HepG2 (cell line): ENCODE measurements around the gene S100A13. TPM values are rescaled to one million over a fixed set of nuclear protein-coding genes. Genes with fewer than 3 reads are reported as not detected.

Experiments
- AHDC1 ChIP-seq: sonication (generic); formaldehyde crosslinking; IDR thresholded peaks from 2 replicates; pipeline ENCODE4 v1.5.1; 2020; ENCODE audit warnings: mild to moderate bottlenecking, missing genetic modification reagents, borderline replicate concordance
- ARHGAP35 ChIP-seq: sonication (generic); formaldehyde crosslinking; IDR thresholded peaks from 2 replicates; pipeline ENCODE4 v1.9.0; 2022; ENCODE audit warnings: mild to moderate bottlenecking, inconsistent platforms, moderate library complexity, missing genetic modification reagents, borderline replicate concordance
- CEBPB ChIP-seq: IDR thresholded peaks from 2 replicates; pipeline ENCODE4 v1.6.1; 2011; ENCODE audit warnings: low read depth, low read length, improper control_type of control experiment, borderline replicate concordance
- HDAC1 ChIP-seq: sonication (generic); formaldehyde crosslinking; IDR thresholded peaks from 2 replicates; pipeline ENCODE4 v1.5.1; 2020; ENCODE audit warnings: mild to moderate bottlenecking, missing genetic modification reagents
- NR2F6 ChIP-seq, 2 experiments: IDR thresholded peaks; 2 replicates each; pipeline ENCODE4 v1.6.1; 2016; ENCODE audit warnings: antibody characterized with exemption in 1 of 2, mild to moderate bottlenecking in 1 of 2
- PCBP1 ChIP-seq: fragments of 200-400 bp; formaldehyde crosslinking; IDR thresholded peaks from 2 replicates; pipeline ENCODE4 v1.6.1; 2017; ENCODE audit warnings: mild to moderate bottlenecking, low read depth, low read length, borderline replicate concordance
- REL ChIP-seq: sonication (generic); formaldehyde crosslinking; conservative IDR thresholded peaks from 2 replicates; pipeline ENCODE4 v1.8.0; 2022; ENCODE audit warnings: mild to moderate bottlenecking, missing genetic modification reagents, moderate library complexity
- TBX2 ChIP-seq: sonication (generic); formaldehyde crosslinking; IDR thresholded peaks from 2 replicates; pipeline ENCODE4 v1.5.0; 2020; ENCODE audit warnings: missing genetic modification reagents, mild to moderate bottlenecking, borderline replicate concordance
- ZFP37 ChIP-seq: sonication (generic); formaldehyde crosslinking; IDR thresholded peaks from 2 replicates; pipeline ENCODE4 v1.4.0; 2020; ENCODE audit warnings: missing genetic modification reagents, borderline replicate concordance
- ZNF496 ChIP-seq: sonication (generic); formaldehyde crosslinking; IDR thresholded peaks from 2 replicates; pipeline ENCODE4 v1.8.1; 2023; ENCODE audit warnings: mild to moderate bottlenecking, moderate library complexity, missing genetic modification reagents; ENCODE audit not compliant: insufficient replicate concordance
- ZNF609 ChIP-seq: sonication (generic); formaldehyde crosslinking; IDR thresholded peaks from 2 replicates; pipeline ENCODE4 v1.4.0; 2020; ENCODE audit warnings: mild to moderate bottlenecking, missing genetic modification reagents, borderline replicate concordance
- ZNF710 ChIP-seq: sonication (generic); formaldehyde crosslinking; IDR thresholded peaks from 2 replicates; pipeline ENCODE4 v1.5.0; 2020; ENCODE audit warnings: mild to moderate bottlenecking, missing genetic modification reagents, borderline replicate concordance
- ZNF746 ChIP-seq: sonication (generic); formaldehyde crosslinking; IDR thresholded peaks from 2 replicates; pipeline ENCODE4 v1.8.0; 2022; ENCODE audit warnings: mild to moderate bottlenecking, missing genetic modification reagents
- ZSCAN29 ChIP-seq: sonication (generic); formaldehyde crosslinking; conservative IDR thresholded peaks from 2 replicates; pipeline ENCODE4 v1.4.0; 2020; ENCODE audit warnings: mild to moderate bottlenecking, missing genetic modification reagents
- polyA plus RNA-seq, 8 experiments: library from polyadenylated mRNA; depleted of rRNA in 3 of 8; stranded (reverse) in 7 of 8; unstranded in 1 of 8; fragments of >200 nt; fragmentation: Illumina TruSeq in 4 of 8; extraction: Trizol in 4 of 8; gene quantifications; 2 replicates each; pipeline versions ENCODE4 v1.2.1 to v1.2.3, GENCODE V29; 2011 to 2016; ENCODE audit warnings: low read depth in 4 of 8, missing spikeins in 1 of 8, mixed read lengths in 1 of 8; ENCODE audit not compliant: insufficient read depth in 1 of 8
- total RNA-seq, 5 experiments: library from RNA; depleted of rRNA; stranded (reverse); fragments of >200 nt; fragmentation: Illumina TruSeq; extraction: Trizol; gene quantifications; 2 replicates each; pipeline ENCODE4 v1.2.3, GENCODE V29; 2016; ENCODE audit warnings: low read depth in 1 of 5
- TF ChIP-seq, protein P1 (sequence below): sonication (generic); formaldehyde crosslinking; IDR thresholded peaks from 2 replicates; pipeline ENCODE4 v1.4.0; 2020; ENCODE audit warnings: missing genetic modification reagents, mild to moderate bottlenecking, borderline replicate concordance

The S100A13 gene
- total and polyA plus RNA-seq, 2 of the 13 experiments (the other 11 are each of a cell fraction or from before 2014, with no cell fraction given) = 89.5 to 172 TPM

DNA sequence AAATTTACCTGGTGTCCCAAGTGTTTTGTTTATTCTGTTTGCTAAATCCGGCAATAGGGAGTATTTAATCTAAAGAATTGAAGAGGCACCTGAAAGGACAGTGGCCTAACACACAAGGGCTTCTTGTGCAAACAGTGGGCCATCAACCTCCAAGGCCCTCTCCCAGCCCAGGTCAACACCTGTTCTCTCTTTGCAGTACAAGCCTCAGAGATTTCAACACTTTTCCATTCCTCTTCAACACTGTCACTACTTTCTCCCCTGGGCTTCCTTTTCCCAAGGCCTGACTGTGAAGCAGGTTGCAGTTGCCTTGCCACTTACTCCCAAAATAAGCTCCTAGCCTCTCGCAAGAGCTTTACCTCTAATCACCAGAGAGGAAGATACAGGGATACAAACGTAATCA is 28.0 kb upstream of the S100A13 start (continued):
- TF ChIP-seq ZNF609 (CRISPR knock-in tag) (0 out of 2 replicates have a peak, but pooled peaks have one; percentile 33), REL (CRISPR knock-in tag) (no peak), NR2F6 (IDR thresholded peaks at IDR 0.05) (0 out of 2 replicates have a peak, but pooled peaks have one; percentile 14), NR2F6 (CRISPR knock-in tag; IDR thresholded peaks at IDR 0.05) (peak; percentile 26; the same call in 1 of the 2 replicates), CEBPB (peak; percentile 44; the same call in 1 of the 2 replicates), ZNF496 (CRISPR knock-in tag) (no peak), HDAC1 (CRISPR knock-in tag) (no peak), ZNF710 (no peak), TBX2 (CRISPR knock-in tag) (no peak), ZSCAN29 (CRISPR knock-in tag) (no peak), AHDC1 (CRISPR knock-in tag) (0 out of 2 replicates have a peak, but pooled peaks have one; percentile 6), ARHGAP35 (CRISPR knock-in tag) (no peak), ZNF746 (CRISPR knock-in tag) (no peak), ZFP37 (CRISPR knock-in tag) (no peak), PCBP1 (no peak)
- TF ChIP-seq, protein P1, sequence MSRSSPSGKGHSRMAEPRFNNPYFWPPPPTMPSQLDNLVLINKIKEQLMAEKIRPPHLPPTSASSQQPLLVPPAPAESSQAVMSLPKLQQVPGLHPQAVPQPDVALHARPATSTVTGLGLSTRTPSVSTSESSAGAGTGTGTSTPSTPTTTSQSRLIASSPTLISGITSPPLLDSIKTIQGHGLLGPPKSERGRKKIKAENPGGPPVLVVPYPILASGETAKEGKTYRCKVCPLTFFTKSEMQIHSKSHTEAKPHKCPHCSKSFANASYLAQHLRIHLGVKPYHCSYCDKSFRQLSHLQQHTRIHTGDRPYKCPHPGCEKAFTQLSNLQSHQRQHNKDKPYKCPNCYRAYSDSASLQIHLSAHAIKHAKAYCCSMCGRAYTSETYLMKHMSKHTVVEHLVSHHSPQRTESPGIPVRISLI (CRISPR knock-in tag) = peak; percentile 35; the same call in 1 of the 2 replicates
